ENCODE results near the gene IER3. TPM values are rescaled to one million over a fixed set of nuclear protein-coding genes. Genes with fewer than 3 reads are reported as not detected.

IER3 gene
- total and polyA plus RNA-seq, 2 of the 13 experiments (the other 11 are each of a cell fraction or from before 2014, with no cell fraction given), result 51.1 to 131 TPM

- peak; percentile 29; the same call in 1 of the 2 replicates for TF ChIP-seq ZNF691 (CRISPR knock-in tag; IDR thresholded peaks at IDR 0.05; ENCODE audit: borderline replicate concordance, low read depth)
- no peak for TF ChIP-seq MAFK (conservative IDR thresholded peaks at IDR 0.05 in 1 of 2, IDR thresholded peaks at IDR 0.05 in 1 of 2; ENCODE audit: low read length in 2 of 2)
- TF ChIP-seq CENPT (CRISPR knock-in tag; IDR thresholded peaks at IDR 0.05; ENCODE audit: low read depth), result peak; percentile 53; the same call in 1 of the 2 replicates
- TF ChIP-seq HMGXB3 (CRISPR knock-in tag; IDR thresholded peaks at IDR 0.05; ENCODE audit: borderline replicate concordance), result no peak
- no peak for TF ChIP-seq ZNF34 (CRISPR knock-in tag; IDR thresholded peaks at IDR 0.05; ENCODE audit: borderline replicate concordance)
- TF ChIP-seq KLF12 (CRISPR knock-in tag; IDR thresholded peaks at IDR 0.05; ENCODE audit: borderline replicate concordance), result peak; percentile 64; the same call in 1 of the 2 replicates
- TF ChIP-seq ZNF124 (CRISPR knock-in tag; IDR thresholded peaks at IDR 0.05), result peak; percentile 55; the same call in 1 of the 2 replicates
- TF ChIP-seq SOX5 (CRISPR knock-in tag; IDR thresholded peaks at IDR 0.05; ENCODE audit: borderline replicate concordance), result peak; percentile 82
- TF ChIP-seq ATF1 (CRISPR knock-in tag; IDR thresholded peaks at IDR 0.05), result no peak
- peak; percentile 69 for TF ChIP-seq ARNT2 (CRISPR knock-in tag; IDR thresholded peaks at IDR 0.05; ENCODE audit: low read depth)
- TF ChIP-seq ZNF619 (CRISPR knock-in tag; IDR thresholded peaks at IDR 0.05), result no peak
- TF ChIP-seq ZFP1 (CRISPR knock-in tag; IDR thresholded peaks at IDR 0.05), result peak; percentile 46; the same call in 1 of the 2 replicates
- TF ChIP-seq XRCC5 (optimal IDR thresholded peaks at IDR 0.05; ENCODE audit: low read length), result no peak
- peak; percentile 96 for TF ChIP-seq MXI1 (IDR thresholded peaks at IDR 0.05; ENCODE audit: borderline replicate concordance, low read depth, low read length)
- TF ChIP-seq ZNF281 (CRISPR knock-in tag; IDR thresholded peaks at IDR 0.05; ENCODE audit: borderline replicate concordance), result peak; percentile 81
- TF ChIP-seq ZBTB21 (CRISPR knock-in tag; IDR thresholded peaks at IDR 0.05), result 0 out of 2 replicates have a peak, but pooled peaks have one; percentile 32
- TF ChIP-seq TBP (CRISPR knock-in tag; IDR thresholded peaks at IDR 0.05), result no peak
- no peak for TF ChIP-seq SIX4 (CRISPR knock-in tag; IDR thresholded peaks at IDR 0.05)
- TF ChIP-seq GZF1 (CRISPR knock-in tag; IDR thresholded peaks at IDR 0.05), result no peak
- no peak for TF ChIP-seq PAWR (CRISPR knock-in tag; IDR thresholded peaks at IDR 0.05; ENCODE audit: borderline replicate concordance)
- TF ChIP-seq NAIF1 (CRISPR knock-in tag; IDR thresholded peaks at IDR 0.05; ENCODE audit: borderline replicate concordance), result no peak
- TF ChIP-seq GATAD1 (CRISPR knock-in tag; IDR thresholded peaks at IDR 0.05), result peak; percentile 76
- TF ChIP-seq NBN (conservative IDR thresholded peaks at IDR 0.05), result no peak
Observed at GRCh38 chr6:30721198-30722024, 22.9 kb downstream of the IER3 start (continued).
